MM.1S (cell line): ENCODE results near the gene RARS1.

Experiments
- DNase-seq: peaks from one replicate; pipeline ENCODE4 v3.0.0-alpha.2; 2015
- H2AFZ ChIP-seq: fragments of 300-600 bp; sonication (generic); 2 replicates; pipeline ENCODE4 v1.6.0; 2016; ENCODE audit warnings: antibody characterized with exemption, low read length
- H3F3A ChIP-seq: fragments of 300-600 bp; sonication (generic); 2 replicates; pipeline ENCODE4 v1.6.1; 2016; ENCODE audit warnings: mild to moderate bottlenecking, antibody characterized with exemption, low read length, moderate library complexity, mixed read lengths; ENCODE audit not compliant: insufficient read depth
- H3K27ac ChIP-seq: fragments of 300-600 bp; sonication (generic); 2 replicates; pipeline ENCODE4 v1.5.1; 2016; ENCODE audit warnings: mild to moderate bottlenecking, low read length
- H3K27me3 ChIP-seq: fragments of 300-600 bp; sonication (generic); replicated peaks from 2 replicates; pipeline ENCODE4 v1.6.0; 2016; ENCODE audit warnings: low read length; ENCODE audit not compliant: insufficient read depth
- H3K36me3 ChIP-seq: fragments of 300-600 bp; sonication (generic); replicated peaks from 2 replicates; pipeline ENCODE4 v1.6.1; 2016; ENCODE audit warnings: mild to moderate bottlenecking, low read length, mixed read lengths; ENCODE audit not compliant: insufficient read depth
- H3K4me1 ChIP-seq: fragments of 300-600 bp; sonication (generic); 2 replicates; pipeline ENCODE4 v1.6.1; 2016; ENCODE audit warnings: low read length, mixed read lengths
- H3K4me2 ChIP-seq: fragments of 300-600 bp; sonication (generic); 2 replicates; pipeline ENCODE4 v1.6.0; 2016; ENCODE audit warnings: low read depth, low read length
- H3K4me3 ChIP-seq: fragments of 300-600 bp; sonication (generic); 2 replicates; pipeline ENCODE4 v1.5.1; 2016; ENCODE audit warnings: low read length, mixed read lengths
- H3K79me2 ChIP-seq: fragments of 300-600 bp; sonication (generic); 2 replicates; pipeline ENCODE4 v1.6.1; 2016; ENCODE audit warnings: mixed run types, low read length, mixed read lengths
- H3K9ac ChIP-seq: fragments of 300-600 bp; sonication (generic); 2 replicates; pipeline ENCODE4 v1.6.1; 2016; ENCODE audit warnings: low read length, mixed read lengths
- H3K9me2 ChIP-seq: fragments of 300-600 bp; sonication (generic); replicated peaks from 2 replicates; pipeline ENCODE4 v1.6.1; 2016; ENCODE audit warnings: mild to moderate bottlenecking, low read length, mixed read lengths; ENCODE audit not compliant: insufficient read depth
- H3K9me3 ChIP-seq: fragments of 300-600 bp; sonication (generic); replicated peaks from 2 replicates; pipeline ENCODE4 v1.6.1; 2016; ENCODE audit warnings: mild to moderate bottlenecking, low read length, mixed read lengths; ENCODE audit not compliant: insufficient read depth
- H4K20me1 ChIP-seq: fragments of 300-600 bp; sonication (generic); 2 replicates; pipeline ENCODE4 v1.6.1; 2016; ENCODE audit warnings: mild to moderate bottlenecking, low read length, moderate library complexity, mixed read lengths; ENCODE audit not compliant: insufficient read depth
- EZH2 ChIP-seq: fragments of 300-600 bp; sonication (generic); optimal IDR thresholded peaks from 2 replicates; pipeline ENCODE3; 2017; ENCODE audit warnings: low read depth, mild to moderate bottlenecking, antibody characterized with exemption, low read length, mixed read lengths
- EZH2phosphoT487 ChIP-seq: fragments of 300-600 bp; sonication (generic); IDR thresholded peaks from 2 replicates; pipeline ENCODE4 v1.6.1; 2018; ENCODE audit warnings: antibody characterized with exemption, low read length
- TF ChIP-seq, protein P1 (sequence below): fragments of 300-600 bp; sonication (generic); IDR thresholded peaks from 2 replicates; pipeline ENCODE4 v1.5.1; 2016; ENCODE audit warnings: antibody characterized with exemption, low read length, mixed read lengths

RARS1 gene

DNA sequence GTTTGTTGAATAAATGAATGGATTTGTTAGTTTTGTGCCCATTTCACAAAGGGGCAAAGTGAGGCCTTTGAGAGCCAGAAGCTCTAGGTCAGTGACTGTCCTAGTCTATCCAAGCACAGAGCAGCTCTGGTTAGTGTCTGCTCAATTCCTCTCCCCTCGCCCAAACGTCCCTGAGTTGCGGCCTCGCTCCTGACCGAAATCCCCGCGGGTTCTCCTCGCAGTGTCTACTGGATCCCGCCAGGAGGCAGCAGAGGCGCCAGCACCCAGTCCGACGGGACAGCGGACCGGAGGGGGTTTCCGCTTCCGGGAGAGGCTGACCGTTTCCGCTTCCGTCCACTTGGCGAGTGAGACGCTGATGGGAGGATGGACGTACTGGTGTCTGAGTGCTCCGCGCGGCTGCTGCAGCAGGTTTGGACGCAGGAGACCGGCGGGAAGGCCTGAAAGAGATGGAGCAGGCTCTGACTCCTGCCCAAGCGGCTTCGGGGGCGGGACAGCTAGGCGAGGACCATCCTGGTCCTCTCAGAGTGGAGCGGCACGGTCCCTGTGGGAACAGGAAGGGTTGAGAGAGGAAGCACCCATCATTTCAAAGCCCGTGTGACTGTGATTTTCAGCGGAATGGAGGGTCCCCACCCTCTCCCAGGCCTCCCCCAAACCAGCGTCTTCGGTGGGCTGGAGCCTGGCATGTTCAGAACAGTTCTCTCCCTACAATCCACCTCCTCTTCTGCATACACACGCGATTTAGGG lies at the start of gene RARS1:
Gene RARS1, plus strand, starts transcription at position 336 of the 744 bp plus-strand sequence. Its CDS starts 28 bp downstream, at position 364.
- Histone ChIP-seq H3K9me3 (no peaks in the 10 kb centered on the region), H3F3A (peaks cover 9% of the 10 kb centered on the region), H3K9ac (peak within 1 kb of the TSS; percentile 69), H3K4me1 (peaks cover 24% of the 10 kb centered on the region), H3K36me3 (no peaks in the 10 kb centered on the region), H3K79me2 (peaks cover 19% of the 10 kb centered on the region), H3K27ac (peak within 1 kb of the TSS; percentile 17; the same call in 1 of the 2 replicates), H3K27me3 (no peaks in the 10 kb centered on the region), H3K4me2 (peak within 1 kb of the TSS; percentile 89), H2AFZ (peak within 1 kb of the TSS; percentile 91), H4K20me1 (no peaks in the 10 kb centered on the region), H3K9me2 (no peaks in the 10 kb centered on the region), H3K4me3 (peak within 1 kb of the TSS; percentile 98)
- TF ChIP-seq EZH2 (no peak), EZH2phosphoT487 (no peak)
- TF ChIP-seq, protein P1, sequence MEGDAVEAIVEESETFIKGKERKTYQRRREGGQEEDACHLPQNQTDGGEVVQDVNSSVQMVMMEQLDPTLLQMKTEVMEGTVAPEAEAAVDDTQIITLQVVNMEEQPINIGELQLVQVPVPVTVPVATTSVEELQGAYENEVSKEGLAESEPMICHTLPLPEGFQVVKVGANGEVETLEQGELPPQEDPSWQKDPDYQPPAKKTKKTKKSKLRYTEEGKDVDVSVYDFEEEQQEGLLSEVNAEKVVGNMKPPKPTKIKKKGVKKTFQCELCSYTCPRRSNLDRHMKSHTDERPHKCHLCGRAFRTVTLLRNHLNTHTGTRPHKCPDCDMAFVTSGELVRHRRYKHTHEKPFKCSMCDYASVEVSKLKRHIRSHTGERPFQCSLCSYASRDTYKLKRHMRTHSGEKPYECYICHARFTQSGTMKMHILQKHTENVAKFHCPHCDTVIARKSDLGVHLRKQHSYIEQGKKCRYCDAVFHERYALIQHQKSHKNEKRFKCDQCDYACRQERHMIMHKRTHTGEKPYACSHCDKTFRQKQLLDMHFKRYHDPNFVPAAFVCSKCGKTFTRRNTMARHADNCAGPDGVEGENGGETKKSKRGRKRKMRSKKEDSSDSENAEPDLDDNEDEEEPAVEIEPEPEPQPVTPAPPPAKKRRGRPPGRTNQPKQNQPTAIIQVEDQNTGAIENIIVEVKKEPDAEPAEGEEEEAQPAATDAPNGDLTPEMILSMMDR = peak; percentile 94
- DNase-seq = peak; percentile 94

GRCh38 chr5:168438349-168438748 lies 47.9 kb upstream of the RARS1 start:
- Histone ChIP-seq H3K9ac (no peak overlapping the region), H3K36me3 (no peaks in the 10 kb centered on the region), H3K4me3 (no peak overlapping the region), H3K4me1 (no peaks in the 10 kb centered on the region), H3K9me3 (no peaks in the 10 kb centered on the region), H2AFZ (no peak overlapping the region), H3K9me2 (no peaks in the 10 kb centered on the region), H3K27me3 (no peaks in the 10 kb centered on the region), H4K20me1 (no peaks in the 10 kb centered on the region), H3F3A (no peaks in the 10 kb centered on the region), H3K27ac (no peak overlapping the region), H3K79me2 (no peaks in the 10 kb centered on the region), H3K4me2 (no peak overlapping the region)
- no peak for DNase-seq
- TF ChIP-seq EZH2phosphoT487 = no peak
- TF ChIP-seq EZH2 = no peak
- TF ChIP-seq, protein P1 = no peak

- Histone ChIP-seq H3K4me2 (no peak overlapping the region), H3K9ac (no peak overlapping the region), H3K79me2 (no peaks in the 10 kb centered on the region), H3F3A (no peaks in the 10 kb centered on the region), H4K20me1 (no peaks in the 10 kb centered on the region), H3K9me2 (no peaks in the 10 kb centered on the region), H3K36me3 (no peaks in the 10 kb centered on the region), H2AFZ (no peak overlapping the region), H3K4me1 (no peaks in the 10 kb centered on the region), H3K4me3 (no peak overlapping the region), H3K27ac (no peak overlapping the region), H3K9me3 (no peaks in the 10 kb centered on the region), H3K27me3 (no peaks in the 10 kb centered on the region)
- no peak for DNase-seq
- TF ChIP-seq EZH2phosphoT487 (no peak), EZH2 (no peak)
- TF ChIP-seq, protein P1 = no peak
Measured at GRCh38 chr5:168443533-168443932, 42.7 kb upstream of the RARS1 start.
